OCI-LY1 (cell line): Measurements from ENCODE around the gene TANC1.

Experiments
- CTCF ChIP-seq: fragments of 200-600 bp; sonication (generic), shearing (Covaris generic); IDR thresholded peaks from 2 replicates; pipeline ENCODE4 v1.5.1; 2017; ENCODE audit warnings: mild to moderate bottlenecking, antibody characterized with exemption, low read length, moderate library complexity, mixed read lengths
- EZH2 ChIP-seq: fragments of 200-600 bp; sonication (generic), shearing (Covaris generic); IDR thresholded peaks from 2 replicates; pipeline ENCODE4 v1.8.0; 2017; ENCODE audit warnings: borderline replicate concordance, mixed run types, mild to moderate bottlenecking, antibody characterized with exemption, low read length, moderate library complexity, mixed read lengths

GRCh38 chr2:159130302-159130701 lies 161.9 kb downstream of the TANC1 start:
- no peak for TF ChIP-seq CTCF
- TF ChIP-seq EZH2, result no peak
